Bronchial smooth muscle cell (primary cell): ENCODE data around the gene MSX1. TPM values are rescaled to one million over a fixed set of nuclear protein-coding genes. Genes with fewer than 3 reads are reported as not detected.

Source experiments
- total RNA-seq: library from RNA; depleted of rRNA; stranded (reverse); fragments of >200 nt; gene quantifications from 2 replicates; pipeline ENCODE4 v1.2.1, GENCODE V29; 2014

Gene MSX1
- 7.3 and 7.4 TPM in 2 replicates for total RNA-seq

GRCh38 chr4:4859325-4859798 lies at the start of gene MSX1:
TSS of gene MSX1 (plus strand) at chr4:4859665. CDS start at chr4:4859900, 235 bp downstream.

Other genes with a start within 250 kb of the MSX1 start
- 0.47 TPM in 1 of 2 replicates, not detected in the other for gene CYTL1, start 159.8 kb downstream of the MSX1 start, total RNA-seq
- gene STK32B, start 191.8 kb downstream of the MSX1 start, total RNA-seq = 0.34 and 0.63 TPM in 2 replicates